ENCODE measurements around the gene FYN.

Gene FYN

GRCh38 chr6:111686932-111687266, 186.4 kb downstream of the FYN start:
- no peak overlapping the region for H3K4me3 ChIP-seq (ENCODE audit: low read depth, low read length)
- H3K9me3 ChIP-seq (ENCODE audit: control insufficient read depth, insufficient read depth, low read depth, low read length): no peaks in the 10 kb centered on the region
- peaks cover 11 to 82% of the 10 kb centered on the region in 2 experiments; a peak in 2 of 3 replicates for H3K36me3 ChIP-seq (ENCODE audit: control insufficient read depth in 2 of 2, insufficient read depth in 1 of 2, low read length in 2 of 2)
- H3K27ac ChIP-seq (ENCODE audit: extremely low read depth, low read depth, low read length): no peak overlapping the region
- POLR2A ChIA-PET: no interaction called here
- H3K4me1 ChIP-seq (ENCODE audit: control insufficient read depth, insufficient read depth, low read length): no peaks in the 10 kb centered on the region
- CTCF ChIA-PET: no interaction called here
- TF ChIP-seq OVOL3 (tag by site-specific recombination; IDR thresholded peaks at IDR 0.05) (no peak), IKZF3 (tag by site-specific recombination; IDR thresholded peaks at IDR 0.05) (no peak), ZNF324 (tag by site-specific recombination; IDR thresholded peaks at IDR 0.05) (no peak), ZNF311 (tag by site-specific recombination; IDR thresholded peaks at IDR 0.05; ENCODE audit: borderline replicate concordance) (no peak), ZNF274 (IDR thresholded peaks at IDR 0.05; ENCODE audit: low read length) (no peak), ZNF274 (tag by site-specific recombination; IDR thresholded peaks at IDR 0.05; ENCODE audit: borderline replicate concordance) (no peak), PRDM6 (tag by site-specific recombination; IDR thresholded peaks at IDR 0.05) (no peak), ZNF707 (tag by site-specific recombination; IDR thresholded peaks at IDR 0.05) (no peak), ZNF433 (tag by site-specific recombination; IDR thresholded peaks at IDR 0.05; ENCODE audit: low read depth) (no peak), BCL11B (tag by site-specific recombination; IDR thresholded peaks at IDR 0.05; ENCODE audit: low read depth) (no peak), BCL6B (tag by site-specific recombination; IDR thresholded peaks at IDR 0.05) (no peak), KLF8 (tag by site-specific recombination; IDR thresholded peaks at IDR 0.05) (no peak), MYNN (tag by site-specific recombination; IDR thresholded peaks at IDR 0.05; ENCODE audit: borderline replicate concordance) (no peak)

GRCh38 chr6:111686249-111686931, 186.9 kb downstream of the FYN start:
- no peak for TF ChIP-seq ZNF362 (tag by site-specific recombination; IDR thresholded peaks at IDR 0.05)
- no peak for TF ChIP-seq PBX3 (CRISPR knock-in tag; IDR thresholded peaks at IDR 0.05)
- no peak for TF ChIP-seq RBAK (tag by site-specific recombination; IDR thresholded peaks at IDR 0.05)
- no peak for TF ChIP-seq GLI2 (tag by site-specific recombination; IDR thresholded peaks at IDR 0.05; ENCODE audit: borderline replicate concordance, low read depth)
- TF ChIP-seq ZNF488 (tag by site-specific recombination; IDR thresholded peaks at IDR 0.05): no peak
- TF ChIP-seq ZNF610 (tag by site-specific recombination; IDR thresholded peaks at IDR 0.05; ENCODE audit: borderline replicate concordance): no peak
- TF ChIP-seq MYNN (tag by site-specific recombination; IDR thresholded peaks at IDR 0.05; ENCODE audit: borderline replicate concordance): no peak
- TF ChIP-seq ZNF670 (tag by site-specific recombination; IDR thresholded peaks at IDR 0.05; ENCODE audit: low read depth): no peak
- no peak for TF ChIP-seq ZNF10 (tag by site-specific recombination; IDR thresholded peaks at IDR 0.05)
- no peak for TF ChIP-seq ZNF76 (tag by site-specific recombination; IDR thresholded peaks at IDR 0.05; ENCODE audit: borderline replicate concordance, low read depth)
- no peak for TF ChIP-seq ZNF311 (tag by site-specific recombination; IDR thresholded peaks at IDR 0.05; ENCODE audit: borderline replicate concordance)
- TF ChIP-seq GLI4 (tag by site-specific recombination; IDR thresholded peaks at IDR 0.05): no peak
- TF ChIP-seq ZNF23 (tag by site-specific recombination; IDR thresholded peaks at IDR 0.05; ENCODE audit: borderline replicate concordance): no peak
- H3K4me3 ChIP-seq (ENCODE audit: low read depth, low read length): no peak overlapping the region
- peaks cover 11 to 82% of the 10 kb centered on the region in 2 experiments; a peak in 2 of 3 replicates for H3K36me3 ChIP-seq (ENCODE audit: control insufficient read depth in 2 of 2, insufficient read depth in 1 of 2, low read length in 2 of 2)
- CTCF ChIA-PET: interaction anchor here (0.6 to 0.8 kb wide), 2 partner anchors 10 to 39 kb away, joined by 3 read pairs; no protein-coding TSS in a partner anchor
- H3K27ac ChIP-seq (ENCODE audit: extremely low read depth, low read depth, low read length): no peak overlapping the region
- no peaks in the 10 kb centered on the region for H3K9me3 ChIP-seq (ENCODE audit: control insufficient read depth, insufficient read depth, low read depth, low read length)
- POLR2A ChIA-PET: no interaction called here
- no peaks in the 10 kb centered on the region for H3K4me1 ChIP-seq (ENCODE audit: control insufficient read depth, insufficient read depth, low read length)

Data from HEK293 (cell line).